Loucy (cell line): Measurements from ENCODE around the gene ABCC9.

Experiments
- CTCF ChIP-seq: fragments of 200-600 bp; sonication (generic); conservative IDR thresholded peaks from 2 replicates; pipeline ENCODE4 v1.5.1; 2014; ENCODE audit warnings: mild to moderate bottlenecking, antibody characterized with exemption, low read length
- EZH2phosphoT487 ChIP-seq: fragments of 200-600 bp; IDR thresholded peaks from 2 replicates; pipeline ENCODE4 v1.6.1; 2018; ENCODE audit warnings: antibody characterized with exemption, mild to moderate bottlenecking, moderate library complexity, borderline replicate concordance

DNA sequence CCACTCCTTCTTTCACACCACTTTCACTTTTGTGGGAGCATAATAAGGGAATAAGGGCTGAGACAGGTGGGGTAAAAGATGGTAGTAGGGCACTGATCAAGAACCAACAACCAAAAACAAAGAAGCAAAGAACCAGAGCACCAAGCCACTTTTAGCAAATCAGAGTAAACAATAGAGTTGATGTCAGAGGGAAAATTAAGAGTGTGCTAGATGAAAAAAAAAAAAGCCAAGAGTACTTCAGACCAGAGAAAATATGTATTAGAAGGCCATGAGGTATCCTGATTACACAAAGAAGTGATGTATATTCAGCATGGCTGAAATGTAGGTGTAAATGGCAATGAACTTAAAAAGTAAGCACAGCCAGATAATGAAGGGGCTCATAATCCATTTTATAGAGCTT is 75.4 kb downstream of the ABCC9 start:
- TF ChIP-seq CTCF: no peak
- no peak for TF ChIP-seq EZH2phosphoT487
